ENCODE results near the gene PEX10.

- no peak for TF ChIP-seq RAD21 (IDR thresholded peaks at IDR 0.05 in 1 of 2, conservative IDR thresholded peaks at IDR 0.05 in 1 of 2; ENCODE audit: low read depth in 2 of 2, low read length in 2 of 2)
- TF ChIP-seq CTCF (IDR thresholded peaks at IDR 0.05; ENCODE audit: control extremely low read depth in 1 of 3, insufficient read depth in 1 of 3, low read depth in 1 of 3, low read length in 3 of 3) = no peak
- TF ChIP-seq TAF1 (IDR thresholded peaks at IDR 0.05; ENCODE audit: low read depth, low read length) = no peak
- TF ChIP-seq GABPA (IDR thresholded peaks at IDR 0.05; ENCODE audit: borderline replicate concordance, insufficient read depth, low read length) = no peak
- TF ChIP-seq POLR2A (IDR thresholded peaks at IDR 0.05; ENCODE audit: control extremely low read depth in 1 of 2, low read depth in 2 of 2, low read length in 2 of 2) = no peak
- TF ChIP-seq TEAD4 (IDR thresholded peaks at IDR 0.05; ENCODE audit: low read depth, low read length) = no peak
- TF ChIP-seq, protein P1, sequence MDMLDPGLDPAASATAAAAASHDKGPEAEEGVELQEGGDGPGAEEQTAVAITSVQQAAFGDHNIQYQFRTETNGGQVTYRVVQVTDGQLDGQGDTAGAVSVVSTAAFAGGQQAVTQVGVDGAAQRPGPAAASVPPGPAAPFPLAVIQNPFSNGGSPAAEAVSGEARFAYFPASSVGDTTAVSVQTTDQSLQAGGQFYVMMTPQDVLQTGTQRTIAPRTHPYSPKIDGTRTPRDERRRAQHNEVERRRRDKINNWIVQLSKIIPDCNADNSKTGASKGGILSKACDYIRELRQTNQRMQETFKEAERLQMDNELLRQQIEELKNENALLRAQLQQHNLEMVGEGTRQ (IDR thresholded peaks at IDR 0.05; ENCODE audit: low read length) = no peak
- no peak for TF ChIP-seq ASH2L (IDR thresholded peaks at IDR 0.05; ENCODE audit: low read length)
- TF ChIP-seq KDM1A (IDR thresholded peaks at IDR 0.05; ENCODE audit: borderline replicate concordance, low read length) = no peak
- TF ChIP-seq SP2 (IDR thresholded peaks at IDR 0.05; ENCODE audit: low read length) = no peak
- no peak for TF ChIP-seq EGR1 (IDR thresholded peaks at IDR 0.05; ENCODE audit: borderline replicate concordance, low read depth, low read length)
- no peak for TF ChIP-seq JUN (IDR thresholded peaks at IDR 0.05; ENCODE audit: low read depth, low read length)
- no peak for TF ChIP-seq EZH2 (IDR thresholded peaks at IDR 0.05; ENCODE audit: low read depth, low read length, severe bottlenecking)
Measured at GRCh38 chr1:2427051-2427450, 14.7 kb upstream of the PEX10 start.

Measured in H1 (cell line).